OCI-LY1 (cell line): ENCODE data around the gene TRIP13.

ENCODE experiments used
- EZH2 ChIP-seq: fragments of 200-600 bp; sonication (generic), shearing (Covaris generic); IDR thresholded peaks from 2 replicates; pipeline ENCODE4 v1.8.0; 2017; ENCODE audit warnings: borderline replicate concordance, mixed run types, mild to moderate bottlenecking, antibody characterized with exemption, low read length, moderate library complexity, mixed read lengths
- TF ChIP-seq, protein P1 (sequence below): fragments of 200-600 bp; sonication (generic), shearing (Covaris generic); IDR thresholded peaks from 2 replicates; pipeline ENCODE4 v1.5.1; 2017; ENCODE audit warnings: mild to moderate bottlenecking, antibody characterized with exemption, low read length, moderate library complexity, mixed read lengths

GRCh38 chr5:912280-913091 is 19.8 kb downstream of the TRIP13 start:
- no peak for TF ChIP-seq EZH2
- TF ChIP-seq, protein P1, sequence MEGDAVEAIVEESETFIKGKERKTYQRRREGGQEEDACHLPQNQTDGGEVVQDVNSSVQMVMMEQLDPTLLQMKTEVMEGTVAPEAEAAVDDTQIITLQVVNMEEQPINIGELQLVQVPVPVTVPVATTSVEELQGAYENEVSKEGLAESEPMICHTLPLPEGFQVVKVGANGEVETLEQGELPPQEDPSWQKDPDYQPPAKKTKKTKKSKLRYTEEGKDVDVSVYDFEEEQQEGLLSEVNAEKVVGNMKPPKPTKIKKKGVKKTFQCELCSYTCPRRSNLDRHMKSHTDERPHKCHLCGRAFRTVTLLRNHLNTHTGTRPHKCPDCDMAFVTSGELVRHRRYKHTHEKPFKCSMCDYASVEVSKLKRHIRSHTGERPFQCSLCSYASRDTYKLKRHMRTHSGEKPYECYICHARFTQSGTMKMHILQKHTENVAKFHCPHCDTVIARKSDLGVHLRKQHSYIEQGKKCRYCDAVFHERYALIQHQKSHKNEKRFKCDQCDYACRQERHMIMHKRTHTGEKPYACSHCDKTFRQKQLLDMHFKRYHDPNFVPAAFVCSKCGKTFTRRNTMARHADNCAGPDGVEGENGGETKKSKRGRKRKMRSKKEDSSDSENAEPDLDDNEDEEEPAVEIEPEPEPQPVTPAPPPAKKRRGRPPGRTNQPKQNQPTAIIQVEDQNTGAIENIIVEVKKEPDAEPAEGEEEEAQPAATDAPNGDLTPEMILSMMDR: peak; percentile 13; the same call in 1 of the 2 replicates
